ENCODE results near the gene TMEM220. TPM values are rescaled to one million over a fixed set of nuclear protein-coding genes. Genes with fewer than 3 reads are reported as not detected.

TMEM220 gene
- total and polyA plus RNA-seq, 9 of the 15 experiments (the other 6 are each of a cell fraction or from before 2014, with no cell fraction given), result not detected

DNA sequence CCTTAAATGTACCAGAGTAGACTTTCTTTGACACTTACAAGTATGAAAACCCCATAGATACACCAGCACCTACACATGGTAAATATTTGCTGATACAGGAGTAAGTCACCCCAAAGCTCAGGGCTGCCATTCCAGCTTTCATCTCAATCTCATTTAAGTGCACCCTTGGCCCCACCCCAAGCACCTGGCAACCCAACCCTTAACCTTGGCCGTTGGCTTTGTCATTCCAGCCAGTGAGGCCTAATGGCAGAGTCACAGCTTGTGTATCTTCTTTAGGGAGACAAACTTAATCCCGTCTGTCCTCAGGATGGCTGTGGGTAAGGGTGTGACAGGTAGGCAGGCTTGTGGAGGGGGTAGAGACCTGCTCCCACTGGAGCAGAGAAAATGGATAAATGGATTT lies 31.5 kb upstream of the TMEM220 start:
- no peak overlapping the region for H2AFZ ChIP-seq (ENCODE audit: low read depth, low read length)
- in situ Hi-C loops (cut with MboI) (no loop called here), intact Hi-C loops (cut with micrococcal nuclease) (no loop called here)
- H3K9me3 ChIP-seq (replicated peaks; ENCODE audit: control insufficient read depth, insufficient read depth, low read depth, low read length), result no peaks in the 10 kb centered on the region
- no peak overlapping the region for H3K9ac ChIP-seq (ENCODE audit: insufficient read depth in 1 of 2, low read depth in 2 of 2, low read length in 2 of 2)
- BruUV-seq (replicated peaks), result no TSS peak
- peaks cover 3 to 18% of the 10 kb centered on the region in 2 experiments; a peak in 3 of 5 replicates for H3K27me3 ChIP-seq (ENCODE audit: control insufficient read depth in 2 of 2, insufficient read depth in 2 of 2, low read length in 2 of 2)
- ChIA-PET CTCF (ENCODE audit: low intra/inter-chr PET ratio) (no interaction called here), POLR2A (interaction anchor here (0.8 kb wide), 1 partner anchor 12 kb away, joined by 3 read pairs; no protein-coding TSS in a partner anchor)
- DNase-seq (ENCODE audit: extremely low read depth in 1 of 4, low spot score in 3 of 4) (no peak), FAIRE-seq (no peak), ATAC-seq (no peak)
- no peaks in the 10 kb centered on the region for H3K4me1 ChIP-seq (replicated peaks in 1 of 2; ENCODE audit: control insufficient read depth in 2 of 2, insufficient read depth in 2 of 2, low read length in 2 of 2)
- H3K36me3 ChIP-seq (ENCODE audit: control insufficient read depth, insufficient read depth, low read length), result no peaks in the 10 kb centered on the region
- no peak overlapping the region for H3K27ac ChIP-seq (ENCODE audit: extremely low read depth, low read depth, low read length)
- 0% methylated on average over 2 of the region's 2 CpGs for WGBS (ENCODE audit: insufficient coverage, low coverage, missing lambda C conversion rate)
- no peaks in the 10 kb centered on the region for H3K9me1 ChIP-seq (ENCODE audit: control insufficient read depth, insufficient read depth, low read length)
- no peak overlapping the region for H3K4me2 ChIP-seq (ENCODE audit: insufficient read depth, low read length)
- TF ChIP-seq ARID2 (IDR thresholded peaks at IDR 0.05), result no peak
- no peaks in the 10 kb centered on the region for H4K20me1 ChIP-seq (replicated peaks; ENCODE audit: control insufficient read depth, insufficient read depth, low read length)
- no peaks in the 10 kb centered on the region for H3K79me2 ChIP-seq (ENCODE audit: control insufficient read depth, insufficient read depth, low read length)
- H3K4me3 ChIP-seq, result no peak overlapping the region

DNA sequence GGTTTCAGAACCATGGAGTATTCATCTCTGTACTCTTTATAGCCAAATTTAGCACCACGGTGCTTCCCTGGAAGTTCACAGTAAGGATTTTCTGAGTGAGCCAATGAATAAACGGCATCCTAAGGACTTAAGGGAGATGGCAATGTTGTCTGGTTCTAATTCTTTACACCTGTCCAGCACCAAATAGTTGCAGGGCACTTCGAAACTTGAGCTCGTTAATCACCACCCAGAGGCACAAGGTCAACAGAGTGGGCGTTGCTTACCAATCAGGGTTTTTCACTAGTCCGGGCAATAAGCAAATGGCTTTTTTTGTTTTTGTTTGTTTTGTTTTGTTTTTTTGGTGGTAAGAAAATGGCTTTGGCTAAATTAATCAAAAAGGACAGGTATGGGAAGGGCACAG lies 28.2 kb upstream of the TMEM220 start:
- no peak for DNase-seq (ENCODE audit: extremely low read depth in 1 of 4, low spot score in 3 of 4)
- ChIA-PET CTCF (ENCODE audit: low intra/inter-chr PET ratio) (no interaction called here), POLR2A (interaction anchor here (0.7 kb wide), 1 partner anchor 979 kb away, joined by 3 read pairs; no protein-coding TSS in a partner anchor)
- no peaks in the 10 kb centered on the region for H3K9me3 ChIP-seq (replicated peaks; ENCODE audit: control insufficient read depth, insufficient read depth, low read depth, low read length)
- in situ Hi-C loops (cut with MboI), result no loop called here
- no peak overlapping the region for H3K4me3 ChIP-seq
- WGBS (ENCODE audit: insufficient coverage, low coverage, missing lambda C conversion rate), result 1% methylated on average over 6 of the region's 6 CpGs
- no peak overlapping the region for H3K9ac ChIP-seq (ENCODE audit: insufficient read depth in 1 of 2, low read depth in 2 of 2, low read length in 2 of 2)
- H3K36me3 ChIP-seq (ENCODE audit: control insufficient read depth, insufficient read depth, low read length), result no peaks in the 10 kb centered on the region
- H4K20me1 ChIP-seq (replicated peaks; ENCODE audit: control insufficient read depth, insufficient read depth, low read length), result peaks cover 6% of the 10 kb centered on the region; the same call in 1 of the 2 replicates
- intact Hi-C loops (cut with micrococcal nuclease), result no loop called here
- peaks cover 3 to 20% of the 10 kb centered on the region in 2 experiments; a peak in 3 of 5 replicates for H3K27me3 ChIP-seq (ENCODE audit: control insufficient read depth in 2 of 2, insufficient read depth in 2 of 2, low read length in 2 of 2)
- no peaks in the 10 kb centered on the region for H3K79me2 ChIP-seq (ENCODE audit: control insufficient read depth, insufficient read depth, low read length)
- no peaks in the 10 kb centered on the region for H3K4me1 ChIP-seq (replicated peaks in 1 of 2; ENCODE audit: control insufficient read depth in 2 of 2, insufficient read depth in 2 of 2, low read length in 2 of 2)
- no TSS peak for BruUV-seq (replicated peaks)
- no peak overlapping the region for H3K4me2 ChIP-seq (ENCODE audit: insufficient read depth, low read length)
- no peak overlapping the region for H2AFZ ChIP-seq (ENCODE audit: low read depth, low read length)
- no peaks in the 10 kb centered on the region for H3K9me1 ChIP-seq (ENCODE audit: control insufficient read depth, insufficient read depth, low read length)
- TF ChIP-seq, protein P1, sequence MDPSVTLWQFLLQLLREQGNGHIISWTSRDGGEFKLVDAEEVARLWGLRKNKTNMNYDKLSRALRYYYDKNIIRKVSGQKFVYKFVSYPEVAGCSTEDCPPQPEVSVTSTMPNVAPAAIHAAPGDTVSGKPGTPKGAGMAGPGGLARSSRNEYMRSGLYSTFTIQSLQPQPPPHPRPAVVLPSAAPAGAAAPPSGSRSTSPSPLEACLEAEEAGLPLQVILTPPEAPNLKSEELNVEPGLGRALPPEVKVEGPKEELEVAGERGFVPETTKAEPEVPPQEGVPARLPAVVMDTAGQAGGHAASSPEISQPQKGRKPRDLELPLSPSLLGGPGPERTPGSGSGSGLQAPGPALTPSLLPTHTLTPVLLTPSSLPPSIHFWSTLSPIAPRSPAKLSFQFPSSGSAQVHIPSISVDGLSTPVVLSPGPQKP (CRISPR knock-in tag; IDR thresholded peaks at IDR 0.05), result no peak
- no peak for TF ChIP-seq MED1 (CRISPR knock-in tag; IDR thresholded peaks at IDR 0.05; ENCODE audit: borderline replicate concordance)
- no peak for TF ChIP-seq DACH1 (IDR thresholded peaks at IDR 0.05; ENCODE audit: partially characterized antibody)
- TF ChIP-seq HEY1 (CRISPR knock-in tag; IDR thresholded peaks at IDR 0.05; ENCODE audit: borderline replicate concordance), result no peak
- FAIRE-seq, result no peak
- H3K27ac ChIP-seq (ENCODE audit: extremely low read depth, low read depth, low read length), result no peak overlapping the region
- no peak for ATAC-seq

Measured in K562 (cell line).